Upper lobe of left lung (tissue), 4 donors: ENCODE results near the gene PLEKHA8.

Experiments
- EP300 ChIP-seq, 4 donors: sonication (generic); formaldehyde crosslinking; IDR thresholded peaks; one replicate each; pipeline ENCODE4 v1.5.1; 2017; ENCODE audit warnings: antibody characterized with exemption in 4 of 4, control low read depth in 2 of 4
- POLR2A ChIP-seq, 4 donors: fragments of 450-650 bp; IDR thresholded peaks; one replicate each; pipeline ENCODE4 v1.5.1; 2016 to 2017; ENCODE audit warnings: antibody characterized with exemption in 4 of 4, mild to moderate bottlenecking in 2 of 4
- POLR2AphosphoS5 ChIP-seq, 2 donors: sonication (generic); formaldehyde crosslinking; IDR thresholded peaks; one replicate each; pipeline ENCODE4 v1.5.1; 2017; ENCODE audit warnings: antibody characterized with exemption in 2 of 2
- TF ChIP-seq, protein P1 (sequence below), 6 experiments: fragments of 450-650 bp in 4 of 6; fragments of 200-600 bp in 2 of 6; sonication (generic) in 2 of 6; IDR thresholded peaks; one replicate each; pipeline ENCODE4 v1.5.1; 2016 to 2019; ENCODE audit warnings: antibody characterized with exemption in 6 of 6

DNA sequence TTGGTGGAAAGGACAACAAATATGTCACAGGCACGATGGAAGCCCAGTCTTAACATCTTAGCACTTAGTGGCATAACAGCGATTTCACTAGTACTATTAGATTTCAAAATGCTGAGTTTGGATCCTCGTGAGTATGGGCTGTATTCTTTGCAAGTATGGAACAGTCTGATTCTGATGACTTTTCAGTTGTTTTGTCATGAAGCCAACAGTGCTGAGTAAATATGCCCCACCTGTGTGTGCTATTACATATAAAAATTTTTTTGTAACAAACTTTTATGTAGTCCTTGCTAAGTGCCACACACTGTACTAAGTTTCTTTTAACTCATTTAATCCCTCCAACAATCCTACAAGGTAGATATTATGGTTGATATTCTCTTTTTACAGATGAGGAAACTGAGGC is 137.4 kb downstream of the PLEKHA8 start:
- TF ChIP-seq, protein P1, sequence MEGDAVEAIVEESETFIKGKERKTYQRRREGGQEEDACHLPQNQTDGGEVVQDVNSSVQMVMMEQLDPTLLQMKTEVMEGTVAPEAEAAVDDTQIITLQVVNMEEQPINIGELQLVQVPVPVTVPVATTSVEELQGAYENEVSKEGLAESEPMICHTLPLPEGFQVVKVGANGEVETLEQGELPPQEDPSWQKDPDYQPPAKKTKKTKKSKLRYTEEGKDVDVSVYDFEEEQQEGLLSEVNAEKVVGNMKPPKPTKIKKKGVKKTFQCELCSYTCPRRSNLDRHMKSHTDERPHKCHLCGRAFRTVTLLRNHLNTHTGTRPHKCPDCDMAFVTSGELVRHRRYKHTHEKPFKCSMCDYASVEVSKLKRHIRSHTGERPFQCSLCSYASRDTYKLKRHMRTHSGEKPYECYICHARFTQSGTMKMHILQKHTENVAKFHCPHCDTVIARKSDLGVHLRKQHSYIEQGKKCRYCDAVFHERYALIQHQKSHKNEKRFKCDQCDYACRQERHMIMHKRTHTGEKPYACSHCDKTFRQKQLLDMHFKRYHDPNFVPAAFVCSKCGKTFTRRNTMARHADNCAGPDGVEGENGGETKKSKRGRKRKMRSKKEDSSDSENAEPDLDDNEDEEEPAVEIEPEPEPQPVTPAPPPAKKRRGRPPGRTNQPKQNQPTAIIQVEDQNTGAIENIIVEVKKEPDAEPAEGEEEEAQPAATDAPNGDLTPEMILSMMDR (IDR thresholded peaks at IDR 0.05): no peak
- TF ChIP-seq EP300 (IDR thresholded peaks at IDR 0.05): no peak
- TF ChIP-seq POLR2A (IDR thresholded peaks at IDR 0.05): no peak
- TF ChIP-seq POLR2AphosphoS5 (IDR thresholded peaks at IDR 0.05): no peak
